Stimulated activated memory B cell treated with anti-CD40 and anti-IgM and Interleukin-4, amounts not matched to agents 10 μg/mL and 1 μg/mL and 100 μg/mL, for 72 hours (primary cell): ENCODE measurements around the gene ACE.

Source experiments
- ATAC-seq: fragments of 150-1000 bp; cut with Tn5 transposase; 2 replicates; pipeline ENCODE4 v1.10.0; 2021
- H3K27ac Mint-ChIP-seq: one replicate; pipeline ENCODE4 v1.8.0; 2022; ENCODE audit warnings: mild to moderate bottlenecking, mixed read lengths
- H3K27me3 Mint-ChIP-seq: one replicate; pipeline ENCODE4 v1.8.0; 2022; ENCODE audit warnings: mixed read lengths
- H3K36me3 Mint-ChIP-seq: one replicate; pipeline ENCODE4 v1.8.0; 2022; ENCODE audit warnings: mixed read lengths
- H3K4me1 Mint-ChIP-seq: one replicate; pipeline ENCODE4 v1.8.0; 2022; ENCODE audit warnings: mixed read lengths
- H3K4me3 Mint-ChIP-seq: one replicate; pipeline ENCODE4 v1.8.0; 2022; ENCODE audit warnings: mild to moderate bottlenecking, moderate library complexity, mixed read lengths
- H3K9me3 Mint-ChIP-seq: one replicate; pipeline ENCODE4 v1.8.0; 2022; ENCODE audit warnings: mixed read lengths

The ACE gene

GRCh38 chr17:63476854-63477479 is at the start of gene ACE:
Gene ACE, plus strand, starts transcription at chr17:63477061. Its CDS starts 34 bp downstream, at chr17:63477095.
- H3K27me3 Mint-ChIP-seq: peaks cover 69% of the 10 kb centered on the region
- H3K27ac Mint-ChIP-seq: peak within 1 kb of the TSS; percentile 68
- H3K4me3 Mint-ChIP-seq: peak within 1 kb of the TSS; percentile 82
- no peaks in the 10 kb centered on the region for H3K36me3 Mint-ChIP-seq
- H3K4me1 Mint-ChIP-seq: peaks cover 35% of the 10 kb centered on the region
- H3K9me3 Mint-ChIP-seq: no peaks in the 10 kb centered on the region
- peak; percentile 70 for ATAC-seq

GRCh38 chr17:63429766-63430165 is 47.1 kb upstream of the ACE start:
- no peak overlapping the region for H3K27ac Mint-ChIP-seq
- peaks cover 16% of the 10 kb centered on the region for H3K4me1 Mint-ChIP-seq
- no peak overlapping the region for H3K4me3 Mint-ChIP-seq
- peaks cover 33% of the 10 kb centered on the region for H3K27me3 Mint-ChIP-seq
- H3K36me3 Mint-ChIP-seq: peaks cover 20% of the 10 kb centered on the region
- no peak for ATAC-seq
- H3K9me3 Mint-ChIP-seq: no peaks in the 10 kb centered on the region

GRCh38 chr17:63430223-63430622 is 46.6 kb upstream of the ACE start:
- no peak overlapping the region for H3K4me3 Mint-ChIP-seq
- peaks cover 34% of the 10 kb centered on the region for H3K27me3 Mint-ChIP-seq
- H3K9me3 Mint-ChIP-seq: no peaks in the 10 kb centered on the region
- H3K27ac Mint-ChIP-seq: no peak overlapping the region
- peaks cover 16% of the 10 kb centered on the region for H3K4me1 Mint-ChIP-seq
- H3K36me3 Mint-ChIP-seq: peaks cover 24% of the 10 kb centered on the region
- no peak for ATAC-seq

GRCh38 chr17:63431618-63431938 is 45.3 kb upstream of the ACE start:
- Mint-ChIP-seq H3K4me1 (peaks cover 18% of the 10 kb centered on the region), H3K36me3 (peaks cover 24% of the 10 kb centered on the region), H3K9me3 (no peaks in the 10 kb centered on the region), H3K4me3 (no peak overlapping the region), H3K27ac (no peak overlapping the region), H3K27me3 (peaks cover 26% of the 10 kb centered on the region)
- ATAC-seq: no peak

GRCh38 chr17:63431939-63432804 is 44.7 kb upstream of the ACE start:
- H3K36me3 Mint-ChIP-seq: peaks cover 24% of the 10 kb centered on the region
- peaks cover 12% of the 10 kb centered on the region for H3K4me1 Mint-ChIP-seq
- H3K4me3 Mint-ChIP-seq: no peak overlapping the region
- no peak overlapping the region for H3K27ac Mint-ChIP-seq
- ATAC-seq: no peak
- peaks cover 20% of the 10 kb centered on the region for H3K27me3 Mint-ChIP-seq
- H3K9me3 Mint-ChIP-seq: no peaks in the 10 kb centered on the region

GRCh38 chr17:63433746-63434591 is 42.9 kb upstream of the ACE start:
- Mint-ChIP-seq H3K36me3 (peaks cover 24% of the 10 kb centered on the region), H3K9me3 (no peaks in the 10 kb centered on the region), H3K4me3 (no peak overlapping the region), H3K27ac (no peak overlapping the region), H3K4me1 (peaks cover 9% of the 10 kb centered on the region), H3K27me3 (peaks cover 16% of the 10 kb centered on the region)
- no peak for ATAC-seq

- ATAC-seq: no peak
- Mint-ChIP-seq H3K9me3 (no peaks in the 10 kb centered on the region), H3K36me3 (peaks cover 24% of the 10 kb centered on the region), H3K27ac (no peak overlapping the region), H3K27me3 (peaks cover 16% of the 10 kb centered on the region), H3K4me3 (no peak overlapping the region), H3K4me1 (peaks cover 17% of the 10 kb centered on the region)
Measured at GRCh38 chr17:63434951-63435571, 41.8 kb upstream of the ACE start.

- peaks cover 26% of the 10 kb centered on the region for H3K4me1 Mint-ChIP-seq
- peaks cover 24% of the 10 kb centered on the region for H3K36me3 Mint-ChIP-seq
- ATAC-seq: peak; percentile 75
- H3K4me3 Mint-ChIP-seq: no peak overlapping the region
- no peak overlapping the region for H3K27ac Mint-ChIP-seq
- no peaks in the 10 kb centered on the region for H3K9me3 Mint-ChIP-seq
- H3K27me3 Mint-ChIP-seq: peaks cover 16% of the 10 kb centered on the region
Measured at GRCh38 chr17:63435681-63436522, 41.0 kb upstream of the ACE start.

- Mint-ChIP-seq H3K9me3 (no peaks in the 10 kb centered on the region), H3K4me1 (peaks cover 28% of the 10 kb centered on the region), H3K27me3 (peaks cover 16% of the 10 kb centered on the region), H3K27ac (no peak overlapping the region), H3K4me3 (no peak overlapping the region), H3K36me3 (peaks cover 24% of the 10 kb centered on the region)
- no peak for ATAC-seq
Measured at GRCh38 chr17:63436523-63437110, 40.2 kb upstream of the ACE start.

- H3K27ac Mint-ChIP-seq: no peak overlapping the region
- ATAC-seq: no peak
- H3K9me3 Mint-ChIP-seq: no peaks in the 10 kb centered on the region
- peaks cover 16% of the 10 kb centered on the region for H3K27me3 Mint-ChIP-seq
- H3K36me3 Mint-ChIP-seq: peaks cover 23% of the 10 kb centered on the region
- H3K4me1 Mint-ChIP-seq: peaks cover 28% of the 10 kb centered on the region
- no peak overlapping the region for H3K4me3 Mint-ChIP-seq
Measured at GRCh38 chr17:63437287-63438091, 39.4 kb upstream of the ACE start.

GRCh38 chr17:63438092-63439051 is 38.5 kb upstream of the ACE start:
- Mint-ChIP-seq H3K27ac (no peak overlapping the region), H3K4me3 (no peak overlapping the region), H3K4me1 (peaks cover 28% of the 10 kb centered on the region), H3K36me3 (peaks cover 14% of the 10 kb centered on the region), H3K27me3 (peaks cover 16% of the 10 kb centered on the region), H3K9me3 (no peaks in the 10 kb centered on the region)
- ATAC-seq: no peak

- Mint-ChIP-seq H3K9me3 (no peaks in the 10 kb centered on the region), H3K4me1 (peaks cover 29% of the 10 kb centered on the region), H3K4me3 (no peak overlapping the region), H3K36me3 (peaks cover 5% of the 10 kb centered on the region), H3K27me3 (peaks cover 3% of the 10 kb centered on the region), H3K27ac (peak overlapping the region; percentile 20)
- no peak for ATAC-seq
Measured at GRCh38 chr17:63439687-63440086, 37.2 kb upstream of the ACE start.
